ENCODE results near the gene EMC1.
A peak's percentile ranks its signal among the peaks of the same experiment; 100 is the strongest.
"Not testable (repeated sequence)": the region's sequence is repeated elsewhere in the genome, so short reads cannot be mapped to it uniquely, and the experiment has no call there.

Gene EMC1

GRCh38 chr1:19260211-19261138 is 9.2 kb upstream of the EMC1 start:
- DNase-seq: no peak

GRCh38 chr1:19258353-19258752 is 7.0 kb upstream of the EMC1 start:
- DNase-seq: no peak

GRCh38 chr1:19257178-19257914 is 6.0 kb upstream of the EMC1 start:
- no peak for DNase-seq

- not testable (repeated sequence) for DNase-seq
Measured at GRCh38 chr1:19256301-19256700, 5.0 kb upstream of the EMC1 start.

GRCh38 chr1:19255288-19255687 is 4.0 kb upstream of the EMC1 start:
- no peak for DNase-seq

GRCh38 chr1:19254416-19254815 is 3.1 kb upstream of the EMC1 start:
- DNase-seq: no peak

GRCh38 chr1:19250629-19251304 is 557 bp downstream of the EMC1 start:
- no peak for DNase-seq

- DNase-seq: peak; percentile 4
Measured at GRCh38 chr1:19240673-19241538, 10.4 kb downstream of the EMC1 start.

- DNase-seq: no peak
Measured at GRCh38 chr1:19239876-19240275, 11.4 kb downstream of the EMC1 start.

- DNase-seq: no peak
Measured at GRCh38 chr1:19234224-19234623, 17.1 kb downstream of the EMC1 start.

- no peak for DNase-seq
Measured at GRCh38 chr1:19232524-19232846, 18.8 kb downstream of the EMC1 start.

- DNase-seq: not testable (repeated sequence)
Measured at GRCh38 chr1:19231736-19232523, 19.4 kb downstream of the EMC1 start.

- no peak for DNase-seq
Measured at GRCh38 chr1:19229828-19230325, 21.4 kb downstream of the EMC1 start.

- DNase-seq: no peak
Measured at GRCh38 chr1:19229229-19229628, 22.1 kb downstream of the EMC1 start.

- DNase-seq: no peak
Measured at GRCh38 chr1:19222979-19223824, 28.1 kb downstream of the EMC1 start.

GRCh38 chr1:19222573-19222972 is 28.8 kb downstream of the EMC1 start:
- DNase-seq: no peak

- DNase-seq: no peak
Measured at GRCh38 chr1:19220991-19221390, 30.3 kb downstream of the EMC1 start.

GRCh38 chr1:19220080-19220846 is 31.1 kb downstream of the EMC1 start:
- no peak for DNase-seq

- no peak for DNase-seq
Measured at GRCh38 chr1:19219451-19219850, 31.9 kb downstream of the EMC1 start.

GRCh38 chr1:19216585-19216984 is 34.7 kb downstream of the EMC1 start:
- DNase-seq: not testable (repeated sequence)

Data from NCI-H2171 (cell line).